WTC11 (cell line): ENCODE measurements around the gene REG4.
A peak's percentile ranks its signal among the peaks of the same experiment; 100 is the strongest.

Experiments
- AFF4 ChIP-seq: sonication (generic); formaldehyde crosslinking; IDR thresholded peaks from 2 replicates; pipeline ENCODE4 v1.8.1; 2023; ENCODE audit warnings: mild to moderate bottlenecking, missing genetic modification reagents, borderline replicate concordance
- E2F4 ChIP-seq: sonication (generic); formaldehyde crosslinking; IDR thresholded peaks from 2 replicates; pipeline ENCODE4 v1.8.1; 2022; ENCODE audit warnings: low read depth, mild to moderate bottlenecking, moderate library complexity, missing genetic modification reagents, borderline replicate concordance
- EMX1 ChIP-seq: fragments of 250-450 bp; sonication (Bioruptor Pico); IDR thresholded peaks from 2 replicates; pipeline ENCODE4 v1.8.0; 2021; ENCODE audit warnings: mild to moderate bottlenecking
- FOXJ3 ChIP-seq: sonication (generic); formaldehyde crosslinking; IDR thresholded peaks from 2 replicates; pipeline ENCODE4 v1.9.0; 2021; ENCODE audit warnings: missing genetic modification reagents, mild to moderate bottlenecking, borderline replicate concordance
- KAT7 ChIP-seq: sonication (generic); formaldehyde crosslinking; IDR thresholded peaks from 2 replicates; pipeline ENCODE4 v1.8.1; 2023; ENCODE audit warnings: missing genetic modification reagents, mild to moderate bottlenecking, borderline replicate concordance
- MLX ChIP-seq: sonication (generic); formaldehyde crosslinking; IDR thresholded peaks from 2 replicates; pipeline ENCODE4 v1.8.1; 2023; ENCODE audit warnings: mild to moderate bottlenecking, missing genetic modification reagents, moderate library complexity
- NR1H2 ChIP-seq: sonication (generic); formaldehyde crosslinking; IDR thresholded peaks from 2 replicates; pipeline ENCODE4 v1.9.0; 2021; ENCODE audit warnings: mild to moderate bottlenecking, moderate library complexity, missing genetic modification reagents
- RELA ChIP-seq: sonication (generic); formaldehyde crosslinking; IDR thresholded peaks from 2 replicates; pipeline ENCODE4 v1.8.1; 2022; ENCODE audit warnings: missing genetic modification reagents, mild to moderate bottlenecking, borderline replicate concordance
- SMAD4 ChIP-seq: sonication (generic); formaldehyde crosslinking; IDR thresholded peaks from 2 replicates; pipeline ENCODE4 v1.8.0; 2022; ENCODE audit warnings: mild to moderate bottlenecking, missing genetic modification reagents
- SP1 ChIP-seq: sonication (generic); formaldehyde crosslinking; conservative IDR thresholded peaks from 2 replicates; pipeline ENCODE4 v1.8.1; 2022; ENCODE audit warnings: missing genetic modification reagents
- TF ChIP-seq, protein P1 (sequence below): fragments of 200-600 bp; IDR thresholded peaks from 2 replicates; pipeline ENCODE4 v1.8.0; 2022; ENCODE audit warnings: antibody characterized with exemption

GRCh38 chr1:119744598-119744942 lies 66.7 kb downstream of the REG4 start:
- TF ChIP-seq, protein P1, sequence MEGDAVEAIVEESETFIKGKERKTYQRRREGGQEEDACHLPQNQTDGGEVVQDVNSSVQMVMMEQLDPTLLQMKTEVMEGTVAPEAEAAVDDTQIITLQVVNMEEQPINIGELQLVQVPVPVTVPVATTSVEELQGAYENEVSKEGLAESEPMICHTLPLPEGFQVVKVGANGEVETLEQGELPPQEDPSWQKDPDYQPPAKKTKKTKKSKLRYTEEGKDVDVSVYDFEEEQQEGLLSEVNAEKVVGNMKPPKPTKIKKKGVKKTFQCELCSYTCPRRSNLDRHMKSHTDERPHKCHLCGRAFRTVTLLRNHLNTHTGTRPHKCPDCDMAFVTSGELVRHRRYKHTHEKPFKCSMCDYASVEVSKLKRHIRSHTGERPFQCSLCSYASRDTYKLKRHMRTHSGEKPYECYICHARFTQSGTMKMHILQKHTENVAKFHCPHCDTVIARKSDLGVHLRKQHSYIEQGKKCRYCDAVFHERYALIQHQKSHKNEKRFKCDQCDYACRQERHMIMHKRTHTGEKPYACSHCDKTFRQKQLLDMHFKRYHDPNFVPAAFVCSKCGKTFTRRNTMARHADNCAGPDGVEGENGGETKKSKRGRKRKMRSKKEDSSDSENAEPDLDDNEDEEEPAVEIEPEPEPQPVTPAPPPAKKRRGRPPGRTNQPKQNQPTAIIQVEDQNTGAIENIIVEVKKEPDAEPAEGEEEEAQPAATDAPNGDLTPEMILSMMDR: no peak
- TF ChIP-seq AFF4 (CRISPR knock-in tag) (no peak), SP1 (CRISPR knock-in tag) (no peak), KAT7 (CRISPR knock-in tag) (no peak), NR1H2 (CRISPR knock-in tag) (no peak), RELA (CRISPR knock-in tag) (no peak), SMAD4 (CRISPR knock-in tag) (no peak), EMX1 (CRISPR knock-in tag) (peak; percentile 63; the same call in 1 of the 2 replicates), E2F4 (no peak), FOXJ3 (CRISPR knock-in tag) (no peak), MLX (CRISPR knock-in tag) (no peak)
